ENCODE measurements around the gene HSD11B1L.

HSD11B1L gene

DNA sequence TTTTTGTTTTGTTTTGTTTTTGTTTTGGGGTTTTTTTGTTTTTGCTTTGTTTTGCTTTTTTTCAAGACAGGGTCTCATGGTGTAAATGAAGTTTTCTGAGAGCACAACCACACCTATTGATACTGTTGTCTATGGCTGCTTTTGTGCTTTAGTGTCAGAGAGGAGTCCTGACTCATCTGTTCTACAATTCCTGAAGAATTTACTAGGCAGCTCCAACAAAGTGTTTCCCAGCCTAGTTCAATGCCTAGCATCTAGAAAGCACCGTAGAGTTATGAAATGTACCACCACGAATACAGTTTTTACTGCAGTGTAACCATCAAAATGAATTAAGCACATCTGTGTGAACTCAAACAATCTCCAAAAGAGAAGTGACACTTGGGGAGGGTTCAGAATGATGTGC is 36.8 kb upstream of the HSD11B1L start:
- Histone ChIP-seq H3K79me2 (peaks cover 80% of the 10 kb centered on the region), H3K27me3 (ENCODE audit: control insufficient read depth, insufficient read depth, low read length) (no peaks in the 10 kb centered on the region), H3K36me3 (ENCODE audit: control insufficient read depth, insufficient read depth, low read length) (no peaks in the 10 kb centered on the region), H3K4me3 (ENCODE audit: low read depth, low read length) (no peak overlapping the region), H3K27ac (no peak overlapping the region), H3K4me1 (peaks cover 3% of the 10 kb centered on the region), H3K4me2 (ENCODE audit: low read length) (no peak overlapping the region), H3K9ac (no peak overlapping the region), H2AFZ (no peak overlapping the region), H3K9me3 (ENCODE audit: control insufficient read depth, low read length) (no peaks in the 10 kb centered on the region)
- TF ChIP-seq CTCF (IDR thresholded peaks at IDR 0.05) = no peak

- no peak overlapping the region for H3K4me2 ChIP-seq (ENCODE audit: low read length)
- H3K27ac ChIP-seq = no peak overlapping the region
- no peak for TF ChIP-seq CTCF (IDR thresholded peaks at IDR 0.05)
- no peaks in the 10 kb centered on the region for H3K9me3 ChIP-seq (ENCODE audit: control insufficient read depth, low read length)
- H3K36me3 ChIP-seq (ENCODE audit: control insufficient read depth, insufficient read depth, low read length) = no peaks in the 10 kb centered on the region
- no peak overlapping the region for H3K4me3 ChIP-seq (ENCODE audit: low read depth, low read length)
- H3K27me3 ChIP-seq (ENCODE audit: control insufficient read depth, insufficient read depth, low read length) = no peaks in the 10 kb centered on the region
- no peaks in the 10 kb centered on the region for H3K4me1 ChIP-seq
- H3K79me2 ChIP-seq = peaks cover 69% of the 10 kb centered on the region
- H2AFZ ChIP-seq = no peak overlapping the region
- no peak overlapping the region for H3K9ac ChIP-seq
Measured at GRCh38 chr19:5645409-5645808, 35.4 kb upstream of the HSD11B1L start.

- no peaks in the 10 kb centered on the region for H3K9me3 ChIP-seq (ENCODE audit: control insufficient read depth, low read length)
- no peak overlapping the region for H3K27ac ChIP-seq
- no peak overlapping the region for H3K9ac ChIP-seq
- no peak overlapping the region for H2AFZ ChIP-seq
- no peaks in the 10 kb centered on the region for H3K36me3 ChIP-seq (ENCODE audit: control insufficient read depth, insufficient read depth, low read length)
- no peak overlapping the region for H3K4me3 ChIP-seq (ENCODE audit: low read depth, low read length)
- H3K79me2 ChIP-seq = peaks cover 67% of the 10 kb centered on the region
- H3K27me3 ChIP-seq (ENCODE audit: control insufficient read depth, insufficient read depth, low read length) = no peaks in the 10 kb centered on the region
- H3K4me2 ChIP-seq (ENCODE audit: low read length) = no peak overlapping the region
- no peaks in the 10 kb centered on the region for H3K4me1 ChIP-seq
- no peak for TF ChIP-seq CTCF (IDR thresholded peaks at IDR 0.05)
Measured at GRCh38 chr19:5646703-5647102, 34.1 kb upstream of the HSD11B1L start.

- H3K36me3 ChIP-seq (ENCODE audit: control insufficient read depth, insufficient read depth, low read length) = no peaks in the 10 kb centered on the region
Measured at GRCh38 chr19:5648464-5648863, 32.4 kb upstream of the HSD11B1L start.

More at GRCh38 chr19:5648464-5648863, 32.4 kb upstream of the HSD11B1L start:
- Histone ChIP-seq H3K9ac (no peak overlapping the region), H3K9me3 (ENCODE audit: control insufficient read depth, low read length) (no peaks in the 10 kb centered on the region), H3K79me2 (peaks cover 66% of the 10 kb centered on the region), H3K27me3 (ENCODE audit: control insufficient read depth, insufficient read depth, low read length) (no peaks in the 10 kb centered on the region), H3K27ac (no peak overlapping the region), H3K4me1 (no peaks in the 10 kb centered on the region), H3K4me3 (ENCODE audit: low read depth, low read length) (no peak overlapping the region), H3K4me2 (ENCODE audit: low read length) (no peak overlapping the region), H2AFZ (no peak overlapping the region)
- TF ChIP-seq CTCF (IDR thresholded peaks at IDR 0.05) = no peak
